ENCODE measurements around the gene CLASRP. TPM values are rescaled to one million over a fixed set of nuclear protein-coding genes. Genes with fewer than 3 reads are reported as not detected.

CLASRP gene
- total and polyA plus RNA-seq, 2 of the 8 experiments (the other 6 are each of a cell fraction or from before 2014, with no cell fraction given), result 22.3 to 71.7 TPM

GRCh38 chr19:45059258-45059965 is 20.6 kb downstream of the CLASRP start (continued):
- TF ChIP-seq MAFK (IDR thresholded peaks at IDR 0.05; ENCODE audit: low read depth, low read length), result no peak
- TF ChIP-seq RAD21 (IDR thresholded peaks at IDR 0.05 in 1 of 2, conservative IDR thresholded peaks at IDR 0.05 in 1 of 2; ENCODE audit: low read depth in 2 of 2, low read length in 2 of 2), result peak; percentile 86 to 92
- peak; percentile 67; the same call in 1 of the 2 replicates for TF ChIP-seq GABPA (IDR thresholded peaks at IDR 0.05; ENCODE audit: borderline replicate concordance, insufficient read depth, low read length)
- 0 out of 2 replicates have a peak, but pooled peaks have one; percentile 29 for TF ChIP-seq TEAD4 (IDR thresholded peaks at IDR 0.05; ENCODE audit: low read depth, low read length)

Measured in H1 (cell line).